Inflammatory macrophage treated with lipopolysaccharide for 1 hour (primary cell): ENCODE data around the gene TARP.
A peak's percentile ranks its signal among the peaks of the same experiment; 100 is the strongest.
"Not testable (repeated sequence)": the region's sequence is repeated elsewhere in the genome, so short reads cannot be mapped to it uniquely, and the experiment has no call there.

Source experiments
- DNase-seq, 2 donors: peaks; one replicate each; pipeline ENCODE4 v3.0.0-alpha.2; 2020 to 2022

TARP gene

GRCh38 chr7:38296059-38296857, 22.8 kb upstream of the TARP start:
- DNase-seq = no peak

DNA sequence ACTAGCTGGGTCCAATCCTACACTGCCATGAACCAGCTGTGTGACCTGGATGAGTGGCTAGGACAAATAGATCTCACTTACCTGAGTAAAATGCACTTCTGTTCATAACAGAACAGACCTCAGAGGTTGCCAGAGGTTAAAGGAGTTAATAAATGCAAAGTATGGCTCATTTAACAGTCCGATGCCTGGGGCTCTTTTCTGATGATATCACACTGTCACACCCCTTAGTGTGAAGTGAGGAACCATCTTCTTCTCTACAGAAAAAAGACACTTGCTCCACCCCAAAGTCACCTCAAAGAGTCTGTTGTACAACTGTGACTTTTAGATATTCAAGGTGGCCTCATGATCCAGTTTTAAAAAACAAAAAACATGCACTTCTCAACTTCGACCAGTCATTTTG, 21.5 kb upstream of the TARP start:
- no peak for DNase-seq

DNA sequence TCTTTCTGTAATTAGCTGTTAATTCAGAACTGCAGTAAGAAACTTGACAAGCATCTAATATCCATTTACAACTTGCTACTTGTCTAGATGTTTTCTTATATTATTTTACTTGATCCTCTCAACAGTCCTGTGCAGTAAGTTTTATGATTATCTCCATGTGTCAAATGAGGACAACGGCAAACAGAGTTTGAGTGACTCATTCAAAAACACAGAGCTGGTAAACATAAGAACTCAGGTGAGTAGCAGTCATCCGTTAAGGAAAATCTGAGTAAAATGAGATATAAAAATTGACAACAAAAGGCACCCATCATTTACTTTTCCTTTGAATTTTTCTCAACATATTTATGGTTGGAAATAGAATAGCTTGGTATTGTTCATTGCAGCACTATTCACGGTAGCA, 19.0 kb upstream of the TARP start:
- DNase-seq = no peak

GRCh38 chr7:38291650-38292049, 18.2 kb upstream of the TARP start:
- no peak for DNase-seq

GRCh38 chr7:38291117-38291647, 17.7 kb upstream of the TARP start:
- no peak for DNase-seq

GRCh38 chr7:38284553-38284952, 11.1 kb upstream of the TARP start:
- no peak for DNase-seq

DNA sequence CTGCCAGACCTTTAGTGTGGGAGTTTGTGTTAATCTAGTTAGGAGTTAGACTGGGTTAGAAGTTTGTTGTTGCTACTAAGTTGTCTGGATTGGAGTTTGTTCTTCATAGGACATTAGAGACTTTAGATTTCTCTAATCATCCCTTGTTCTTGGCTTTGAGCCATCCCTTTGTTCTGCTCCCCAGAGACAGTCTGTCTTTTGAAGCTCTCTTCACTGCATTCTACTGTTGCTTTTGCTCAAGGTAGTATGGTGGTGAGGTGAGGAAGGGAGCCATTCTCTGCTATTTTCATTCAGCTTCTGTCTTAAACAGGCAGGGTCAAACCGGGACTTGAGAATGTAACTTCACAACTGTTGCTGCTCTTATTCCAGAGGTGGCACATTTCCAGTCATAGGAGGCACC, 10.4 kb upstream of the TARP start:
- no peak for DNase-seq

GRCh38 chr7:38283107-38283506, 9.7 kb upstream of the TARP start:
- DNase-seq = peak in 1 of 2 donors; percentile 28

GRCh38 chr7:38282081-38282480, 8.6 kb upstream of the TARP start:
- DNase-seq = peak in 1 of 2 donors; percentile 62

GRCh38 chr7:38281266-38281665, 7.8 kb upstream of the TARP start:
- DNase-seq = peak; percentile 38 to 68

DNA sequence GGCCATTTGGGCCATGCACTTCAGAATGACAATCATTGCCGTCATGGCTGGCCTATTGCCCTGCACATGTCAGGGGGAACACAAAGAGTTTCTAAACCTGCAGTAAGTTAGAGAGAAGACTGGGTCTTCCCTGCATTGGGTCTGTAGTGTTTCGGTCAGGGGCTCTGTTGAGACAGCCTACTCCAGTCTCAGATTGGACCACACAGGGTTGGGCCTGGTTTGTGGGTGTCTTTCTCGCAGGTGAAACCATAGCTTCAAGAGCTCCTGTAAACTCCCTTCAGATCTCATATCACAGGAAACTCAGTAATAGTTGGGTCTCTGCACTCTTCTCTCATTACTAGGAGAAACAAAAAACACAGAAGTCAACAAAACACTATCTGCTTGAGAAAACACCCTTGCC, 7.3 kb upstream of the TARP start:
- no peak for DNase-seq

DNA sequence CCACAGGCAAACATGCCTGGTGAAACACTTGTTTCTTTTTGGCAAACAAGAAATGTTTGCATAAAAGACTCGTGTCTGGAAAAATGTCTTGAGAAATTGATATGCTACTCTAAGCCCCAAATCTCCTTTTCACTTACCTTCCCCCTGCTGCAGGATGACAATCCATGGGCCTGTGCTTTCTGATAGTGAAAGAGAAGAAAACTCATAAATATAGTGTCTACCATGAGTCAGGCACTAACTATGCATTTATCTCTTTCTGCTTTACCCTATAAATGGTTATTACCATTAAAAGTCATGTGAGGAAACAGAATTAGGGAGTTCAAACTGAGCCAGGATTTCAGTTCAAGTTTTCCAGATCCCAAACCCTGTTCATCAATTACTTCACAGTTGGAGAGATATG, 6.6 kb upstream of the TARP start:
- no peak for DNase-seq

GRCh38 chr7:38276096-38276877, 2.9 kb upstream of the TARP start:
- DNase-seq = peak; percentile 91 to 97

- DNase-seq = no peak
Observed at GRCh38 chr7:38274927-38275620, 1.6 kb upstream of the TARP start.

DNA sequence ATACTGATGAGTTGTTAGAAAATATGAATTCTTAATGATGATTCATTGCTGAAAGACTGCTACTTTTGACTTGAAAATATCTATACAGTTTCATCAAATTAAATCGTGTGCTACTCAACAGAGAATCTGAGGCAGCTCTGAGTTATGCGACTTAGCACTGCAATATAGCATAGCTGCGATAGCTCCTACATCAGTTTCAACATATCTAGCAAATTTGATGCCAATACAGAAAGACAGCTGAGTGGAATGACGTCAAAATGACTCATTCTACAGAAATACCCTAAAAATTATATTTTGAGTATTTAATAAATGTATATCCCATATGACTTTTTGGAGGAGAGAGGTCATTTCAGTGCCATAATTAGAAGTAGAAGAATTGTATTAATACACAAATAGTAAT, 1.1 kb upstream of the TARP start:
- DNase-seq = peak; percentile 82 to 86

GRCh38 chr7:38270405-38270804, 3.0 kb downstream of the TARP start:
- DNase-seq = not testable (repeated sequence)

GRCh38 chr7:38269704-38270346, 3.6 kb downstream of the TARP start:
- DNase-seq = not testable (repeated sequence)

DNA sequence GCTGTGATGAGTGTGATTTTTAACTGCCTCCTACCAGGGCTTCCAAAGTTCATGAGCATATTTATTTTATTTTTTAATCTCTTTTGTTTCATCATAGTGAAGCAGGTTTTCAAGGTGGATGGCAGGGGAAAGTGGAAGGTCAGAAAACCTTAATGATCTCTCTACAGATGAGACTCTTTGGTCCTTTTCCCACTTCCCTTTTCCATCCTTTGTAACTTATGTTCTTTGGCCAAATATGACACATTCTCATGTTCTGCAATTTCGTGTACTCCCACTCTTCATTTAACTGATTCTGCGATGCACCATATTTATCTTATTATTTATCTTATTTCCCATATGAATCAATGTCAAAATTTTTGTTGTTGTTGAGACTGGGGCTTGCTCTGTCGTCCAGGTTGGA, 7.5 kb downstream of the TARP start:
- peak; percentile 37 to 48 for DNase-seq

GRCh38 chr7:38264602-38265001, 8.8 kb downstream of the TARP start:
- DNase-seq = not testable (repeated sequence)

- DNase-seq = not testable (repeated sequence)
Observed at GRCh38 chr7:38263274-38263673, 10.2 kb downstream of the TARP start.

GRCh38 chr7:38262545-38262944, 10.9 kb downstream of the TARP start:
- no peak for DNase-seq

DNA sequence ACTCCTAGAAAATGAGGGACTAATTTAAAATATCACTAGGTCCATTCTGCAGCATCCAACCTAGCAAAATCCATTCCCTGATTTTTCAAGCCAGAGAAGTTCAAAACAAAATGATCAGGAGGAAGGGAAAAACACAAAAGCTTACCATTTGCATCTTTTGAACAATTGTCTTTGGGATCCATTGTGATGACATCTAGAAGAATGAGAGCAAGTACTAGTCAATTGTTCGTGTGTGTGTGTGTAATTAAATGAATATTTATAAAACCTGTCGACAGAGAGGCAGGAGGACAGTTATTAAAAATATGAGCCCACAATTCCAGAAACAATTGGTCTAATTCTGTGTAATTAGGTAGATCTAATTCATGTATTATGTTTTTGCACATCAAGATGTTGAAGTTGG, 11.4 kb downstream of the TARP start:
- not testable (repeated sequence) for DNase-seq

GRCh38 chr7:38261601-38262000, 11.8 kb downstream of the TARP start:
- not testable (repeated sequence) for DNase-seq
